Transverse colon (tissue), 4 donors: ENCODE results near the gene APOB. TPM values are rescaled to one million over a fixed set of nuclear protein-coding genes. Genes with fewer than 3 reads are reported as not detected.

Experiments used
- DNase-seq: peaks from one replicate; pipeline ENCODE4 v3.0.0-alpha.2; 2019
- H3K27ac ChIP-seq, 4 donors: fragments of 200-600 bp; sonication (generic); 2 replicates each; pipeline ENCODE4 v1.5.1; 2016 to 2018; ENCODE audit warnings: inconsistent platforms in 4 of 4
- H3K27me3 ChIP-seq: fragments of 200-600 bp; sonication (generic); 2 replicates; pipeline ENCODE4 v1.5.1; 2017; ENCODE audit warnings: inconsistent platforms
- H3K36me3 ChIP-seq, 4 donors: fragments of 200-600 bp; sonication (generic); 2 replicates each; pipeline ENCODE4 v1.5.1; 2017 to 2019; ENCODE audit warnings: inconsistent platforms in 4 of 4
- H3K4me1 ChIP-seq, 4 donors: fragments of 200-600 bp; sonication (generic); 2 replicates each; pipeline ENCODE4 v1.5.1; 2017 to 2020; ENCODE audit warnings: inconsistent platforms in 4 of 4
- H3K4me3 ChIP-seq, 4 donors: fragments of 200-600 bp; sonication (generic); 1 replicate in 1 of 4; 2 replicates in 3 of 4; pipeline versions ENCODE4 v1.5.1 to v1.6.1; 2017 to 2019; ENCODE audit warnings: inconsistent platforms in 4 of 4
- H3K9me3 ChIP-seq, 2 donors: fragments of 200-600 bp; sonication (generic); 2 replicates each; pipeline ENCODE4 v1.5.1; 2017 to 2019; ENCODE audit warnings: inconsistent platforms in 2 of 2
- CTCF ChIP-seq, 5 experiments: fragments of 200-600 bp in 3 of 5; fragments of 450-650 bp in 2 of 5; sonication (generic) in 3 of 5; IDR thresholded peaks; 1 replicate in 2 of 5; 2 replicates in 3 of 5; pipeline ENCODE4 v1.5.1; 2016 to 2017; ENCODE audit warnings: antibody characterized with exemption in 5 of 5, inconsistent platforms in 3 of 5, mild to moderate bottlenecking in 2 of 5, moderate library complexity in 1 of 5
- EP300 ChIP-seq: sonication (generic); formaldehyde crosslinking; IDR thresholded peaks from one replicate; pipeline ENCODE4 v1.6.1; 2017; ENCODE audit warnings: antibody characterized with exemption, low read depth
- POLR2A ChIP-seq: fragments of 450-650 bp; IDR thresholded peaks from one replicate; pipeline ENCODE4 v1.6.1; 2016; ENCODE audit warnings: antibody characterized with exemption, mild to moderate bottlenecking, moderate library complexity
- POLR2AphosphoS5 ChIP-seq, 3 donors: sonication (generic); formaldehyde crosslinking; IDR thresholded peaks; one replicate each; pipeline ENCODE4 v1.6.1; 2016; ENCODE audit warnings: antibody characterized with exemption in 3 of 3
- WGBS, 2 donors: methylation state at CpG; one replicate each; pipeline ENCODE4 v1.1.5; 2018; ENCODE audit warnings: low coverage in 1 of 2; 5-methylcytosine and 5-hydroxymethylcytosine counted together
- in situ Hi-C, 4 donors: fragments of 200-750 bp; cut with MboI; loops; one replicate each; pipeline versions ENCODE4 v1.15.0 to v1.15.1; 2017; ENCODE audit warnings: low sequenced_read_pairs in 3 of 4, low pct_ligation_motif_present in 1 of 4, low pct_unique_long_range_greater_than_20kb in 1 of 4
- intact Hi-C: fragments of 100-400 bp; cut with DNase I; formaldehyde crosslinking; loops from one replicate; pipeline ENCODE4 v1.15.1; 2023; ENCODE audit warnings: low total_unique reads
- total RNA-seq, 4 donors: library from RNA; depleted of rRNA; stranded (reverse); fragments of >200 nt; gene quantifications; one replicate each; pipeline ENCODE4 v1.1.0, GENCODE V29; 2016

APOB gene
- total RNA-seq, 4 donors from 2014 or later: 0.55 to 0.95 (median 0.67) TPM

- Histone ChIP-seq H3K27ac (no peak overlapping the region), H3K9me3 (no peaks in the 10 kb centered on the region), H3K4me3 (no peak overlapping the region), H3K36me3 (no peaks in the 10 kb centered on the region), H3K27me3 (no peaks in the 10 kb centered on the region), H3K4me1 (no peaks in the 10 kb centered on the region)
- 92 to 100% methylated on average over 1 to 3 of the region's 3 CpGs for WGBS, 2 donors
- in situ Hi-C loops: loop anchor here in 1 of 4 donors (25.0 kb wide), 1 partner anchor 93 kb away; the partner anchor contains the start of gene TDRD15
- TF ChIP-seq POLR2AphosphoS5 (IDR thresholded peaks at IDR 0.05) (no peak), EP300 (no peak), CTCF (IDR thresholded peaks at IDR 0.05) (no peak), POLR2A (no peak)
- no peak for DNase-seq
- intact Hi-C loops: no loop called here
Observed at GRCh38 chr2:21019000-21019677, 24.7 kb downstream of the APOB start.

GRCh38 chr2:21018290-21018689 is 25.6 kb downstream of the APOB start:
- in situ Hi-C loops: loop anchor here in 1 of 4 donors (25.0 kb wide), 1 partner anchor 94 kb away; the partner anchor contains the start of gene TDRD15
- Histone ChIP-seq H3K27me3 (no peaks in the 10 kb centered on the region), H3K4me1 (no peaks in the 10 kb centered on the region), H3K36me3 (no peaks in the 10 kb centered on the region), H3K27ac (no peak overlapping the region), H3K9me3 (no peaks in the 10 kb centered on the region), H3K4me3 (no peak overlapping the region)
- intact Hi-C loops: no loop called here
- no peak for DNase-seq
- 70 to 74% methylated on average over 2 of the region's 2 CpGs for WGBS, 2 donors
- TF ChIP-seq CTCF (IDR thresholded peaks at IDR 0.05): no peak
- no peak for TF ChIP-seq POLR2A
- no peak for TF ChIP-seq POLR2AphosphoS5 (IDR thresholded peaks at IDR 0.05)
- no peak for TF ChIP-seq EP300

GRCh38 chr2:21017748-21018276 is 26.1 kb downstream of the APOB start:
- WGBS, 2 donors: 66 to 70% methylated on average over 3 to 4 of the region's 4 CpGs

More at GRCh38 chr2:21017748-21018276, 26.1 kb downstream of the APOB start:
- Histone ChIP-seq H3K4me1 (no peaks in the 10 kb centered on the region), H3K27ac (no peak overlapping the region), H3K27me3 (no peaks in the 10 kb centered on the region), H3K4me3 (no peak overlapping the region), H3K36me3 (no peaks in the 10 kb centered on the region), H3K9me3 (no peaks in the 10 kb centered on the region)
- in situ Hi-C loops: loop anchor here in 1 of 4 donors (25.0 kb wide), 1 partner anchor 94 kb away; the partner anchor contains the start of gene TDRD15
- intact Hi-C loops: no loop called here
- no peak for DNase-seq
- TF ChIP-seq EP300 (no peak), POLR2A (no peak), POLR2AphosphoS5 (IDR thresholded peaks at IDR 0.05) (no peak), CTCF (IDR thresholded peaks at IDR 0.05) (no peak)
